LNCaP clone FGC (cell line): Measurements from ENCODE around the gene FRS2.
"Not testable (repeated sequence)": the region's sequence is repeated elsewhere in the genome, so short reads cannot be mapped to it uniquely, and the experiment has no call there.

Experiments
- DNase-seq: peaks from one replicate; pipeline ENCODE4 v3.0.0-alpha.2; 2011; ENCODE audit warnings: low read depth
- H3K4me3 ChIP-seq: 2 replicates; pipeline ENCODE4 v1.5.1; 2011; ENCODE audit warnings: mild to moderate bottlenecking, low read depth, low read length, control low read depth
- CTCF ChIP-seq: IDR thresholded peaks from 2 replicates; pipeline ENCODE4 v1.5.1; 2012; ENCODE audit warnings: mild to moderate bottlenecking; ENCODE audit not compliant: control insufficient read depth, insufficient read depth; ENCODE audit errors: extremely low read depth

The FRS2 gene

GRCh38 chr12:69601962-69602685 is 131.9 kb downstream of the FRS2 start:
- no peak for TF ChIP-seq CTCF
- no peak for DNase-seq

GRCh38 chr12:69602954-69603353 is 132.8 kb downstream of the FRS2 start:
- no peak overlapping the region for H3K4me3 ChIP-seq
- TF ChIP-seq CTCF = peak; percentile 28
- DNase-seq = no peak

More at GRCh38 chr12:69601962-69602685, 131.9 kb downstream of the FRS2 start:
- H3K4me3 ChIP-seq = no peak overlapping the region

- not testable (repeated sequence) for DNase-seq, H3K4me3 ChIP-seq
Observed at GRCh38 chr12:69603556-69603955, 133.4 kb downstream of the FRS2 start.

GRCh38 chr12:69604275-69604674 is 134.1 kb downstream of the FRS2 start:
- not testable (repeated sequence) for H3K4me3 ChIP-seq, DNase-seq

- no peak for DNase-seq
- no peak for TF ChIP-seq CTCF
- H3K4me3 ChIP-seq = no peak overlapping the region
Observed at GRCh38 chr12:69608114-69608513, 137.9 kb downstream of the FRS2 start.

- H3K4me3 ChIP-seq = no peak overlapping the region
- DNase-seq = no peak
- TF ChIP-seq CTCF = no peak
Observed at GRCh38 chr12:69610126-69610525, 139.9 kb downstream of the FRS2 start.

GRCh38 chr12:69610729-69611128 is 140.5 kb downstream of the FRS2 start, which contains the start of gene LRRC10:
Gene LRRC10, minus strand, starts transcription at chr12:69610907. Its CDS starts 69 bp downstream, at chr12:69610838.
- DNase-seq = no peak
- TF ChIP-seq CTCF = no peak
- no peak within 1 kb of the TSS for H3K4me3 ChIP-seq

GRCh38 chr12:69613351-69613750 is 143.2 kb downstream of the FRS2 start:
- no peak for DNase-seq
- H3K4me3 ChIP-seq = no peak overlapping the region
- no peak for TF ChIP-seq CTCF
